Measurements from ENCODE around the gene MYO1E. TPM values are rescaled to one million over a fixed set of nuclear protein-coding genes. Genes with fewer than 3 reads are reported as not detected.

Gene MYO1E
- total RNA-seq, 1 experiment from 2014 or later: 68.8 TPM

DNA sequence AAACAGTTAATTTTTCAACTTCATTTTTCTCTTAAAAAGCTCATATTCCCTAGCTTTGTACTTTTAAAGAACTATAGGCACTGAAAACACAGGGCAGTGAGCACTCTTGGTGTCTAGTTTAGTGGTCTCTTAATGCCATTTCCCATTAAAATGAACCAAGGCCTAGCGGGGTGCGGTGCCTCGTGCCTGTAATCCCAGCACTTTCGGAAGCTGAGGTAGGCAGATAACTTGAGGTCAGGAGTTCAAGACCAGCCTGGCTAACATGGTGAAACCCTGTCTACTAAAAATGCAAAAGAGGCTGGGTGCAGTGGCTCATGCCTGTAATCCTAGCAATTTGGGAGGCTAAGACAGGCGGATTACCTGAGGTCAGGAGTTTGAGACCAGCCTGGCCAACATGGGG is 120.5 kb downstream of the MYO1E start:
- DNase-seq (no peak), ATAC-seq (no peak)
- POLR2A ChIA-PET (ENCODE audit: unreplicated experiment): no interaction called here
- TF ChIP-seq EZH2 (IDR thresholded peaks at IDR 0.05; ENCODE audit: low read length, unreplicated experiment) (no peak), EZH2phosphoT487 (IDR thresholded peaks at IDR 0.05; ENCODE audit: borderline replicate concordance, low read length) (no peak)
- TF ChIP-seq, protein P1, sequence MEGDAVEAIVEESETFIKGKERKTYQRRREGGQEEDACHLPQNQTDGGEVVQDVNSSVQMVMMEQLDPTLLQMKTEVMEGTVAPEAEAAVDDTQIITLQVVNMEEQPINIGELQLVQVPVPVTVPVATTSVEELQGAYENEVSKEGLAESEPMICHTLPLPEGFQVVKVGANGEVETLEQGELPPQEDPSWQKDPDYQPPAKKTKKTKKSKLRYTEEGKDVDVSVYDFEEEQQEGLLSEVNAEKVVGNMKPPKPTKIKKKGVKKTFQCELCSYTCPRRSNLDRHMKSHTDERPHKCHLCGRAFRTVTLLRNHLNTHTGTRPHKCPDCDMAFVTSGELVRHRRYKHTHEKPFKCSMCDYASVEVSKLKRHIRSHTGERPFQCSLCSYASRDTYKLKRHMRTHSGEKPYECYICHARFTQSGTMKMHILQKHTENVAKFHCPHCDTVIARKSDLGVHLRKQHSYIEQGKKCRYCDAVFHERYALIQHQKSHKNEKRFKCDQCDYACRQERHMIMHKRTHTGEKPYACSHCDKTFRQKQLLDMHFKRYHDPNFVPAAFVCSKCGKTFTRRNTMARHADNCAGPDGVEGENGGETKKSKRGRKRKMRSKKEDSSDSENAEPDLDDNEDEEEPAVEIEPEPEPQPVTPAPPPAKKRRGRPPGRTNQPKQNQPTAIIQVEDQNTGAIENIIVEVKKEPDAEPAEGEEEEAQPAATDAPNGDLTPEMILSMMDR (conservative IDR thresholded peaks at IDR 0.05; ENCODE audit: low read depth, low read length): no peak
- CTCF ChIA-PET: no interaction called here
- H3K4me3 ChIP-seq (ENCODE audit: low read length): no peak overlapping the region
- no peak overlapping the region for H3K27ac ChIP-seq (ENCODE audit: low read length)
- H3K4me1 ChIP-seq (ENCODE audit: insufficient read depth, low read length): peaks cover 21% of the 10 kb centered on the region; the same call in 1 of the 2 replicates
- H3K9me2 ChIP-seq (replicated peaks; ENCODE audit: low read length): no peaks in the 10 kb centered on the region
- no peak overlapping the region for H3K9ac ChIP-seq (ENCODE audit: low read length)
- H3K27me3 ChIP-seq (ENCODE audit: low read length): no peaks in the 10 kb centered on the region
- H3K79me2 ChIP-seq (ENCODE audit: low read length): no peaks in the 10 kb centered on the region
- H2AFZ ChIP-seq (ENCODE audit: low read length): no peak overlapping the region
- H3K4me2 ChIP-seq (ENCODE audit: low read length): no peak overlapping the region
- peaks cover 16% of the 10 kb centered on the region for H3K36me3 ChIP-seq (ENCODE audit: low read depth, low read length)
- no peaks in the 10 kb centered on the region for H3F3A ChIP-seq (ENCODE audit: low read length, unreplicated experiment)
- intact Hi-C loops (cut with micrococcal nuclease): no loop called here
- H3K9me3 ChIP-seq (ENCODE audit: low read length): no peaks in the 10 kb centered on the region
- no peaks in the 10 kb centered on the region for H4K20me1 ChIP-seq (ENCODE audit: low read length)
- BruUV-seq (replicated peaks): no TSS peak

DNA sequence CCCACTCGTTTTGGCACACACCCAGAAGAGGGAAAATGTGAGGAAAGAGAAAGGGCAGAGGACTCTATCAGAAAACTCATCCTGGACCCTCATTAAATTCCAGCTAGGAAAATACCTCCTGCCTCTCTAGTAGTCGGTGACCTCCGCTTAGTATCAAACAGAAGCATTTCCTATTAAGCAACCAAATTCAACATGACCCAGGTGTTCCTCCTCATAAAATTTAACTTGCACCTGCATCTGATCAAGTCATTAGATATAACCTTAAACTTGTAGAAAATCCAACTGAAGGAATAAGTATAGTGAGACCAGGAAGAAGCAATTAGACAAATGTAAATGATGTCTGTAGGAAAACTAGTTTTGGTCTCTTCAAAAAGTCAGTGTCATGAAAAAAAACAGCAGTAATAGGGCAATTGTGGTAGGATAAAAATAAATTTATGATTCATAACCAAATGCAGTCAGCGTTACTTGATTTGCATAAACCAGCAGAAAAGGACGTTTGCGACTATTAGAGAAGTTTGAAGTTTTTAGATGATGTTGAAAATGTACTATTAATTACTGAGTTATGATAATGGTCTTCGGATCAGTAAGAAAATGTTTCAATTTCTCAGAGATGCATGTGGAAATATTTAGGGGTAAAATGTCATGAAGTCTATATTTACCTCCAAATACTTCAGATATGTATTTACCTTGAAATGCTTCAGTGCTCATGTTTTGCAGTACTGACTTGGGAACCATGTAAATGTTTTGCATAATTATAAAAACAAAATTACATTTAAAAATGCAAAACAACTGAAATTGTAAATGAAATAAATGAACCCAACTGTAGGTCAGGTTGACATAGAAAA is 121.4 kb downstream of the MYO1E start:
- intact Hi-C loops (cut with micrococcal nuclease): no loop called here
- H3K9me2 ChIP-seq (replicated peaks; ENCODE audit: low read length): no peaks in the 10 kb centered on the region
- H3F3A ChIP-seq (ENCODE audit: low read length, unreplicated experiment): no peaks in the 10 kb centered on the region
- DNase-seq (no peak), ATAC-seq (no peak)
- H2AFZ ChIP-seq (ENCODE audit: low read length): no peak overlapping the region
- no peak overlapping the region for H3K27ac ChIP-seq (ENCODE audit: low read length)
- no peak overlapping the region for H3K9ac ChIP-seq (ENCODE audit: low read length)
- no peaks in the 10 kb centered on the region for H3K27me3 ChIP-seq (ENCODE audit: low read length)
- H3K4me1 ChIP-seq (ENCODE audit: insufficient read depth, low read length): peaks cover 13% of the 10 kb centered on the region; the same call in 1 of the 2 replicates
- no peak overlapping the region for H3K4me3 ChIP-seq (ENCODE audit: low read length)
- no peaks in the 10 kb centered on the region for H3K9me3 ChIP-seq (ENCODE audit: low read length)
- ChIA-PET POLR2A (ENCODE audit: unreplicated experiment) (no interaction called here), CTCF (no interaction called here)
- peaks cover 16% of the 10 kb centered on the region for H3K36me3 ChIP-seq (ENCODE audit: low read depth, low read length)
- no TSS peak for BruUV-seq (replicated peaks)
- no peak overlapping the region for H3K4me2 ChIP-seq (ENCODE audit: low read length)
- H4K20me1 ChIP-seq (ENCODE audit: low read length): no peaks in the 10 kb centered on the region
- no peaks in the 10 kb centered on the region for H3K79me2 ChIP-seq (ENCODE audit: low read length)
- TF ChIP-seq EZH2 (IDR thresholded peaks at IDR 0.05; ENCODE audit: low read length, unreplicated experiment) (no peak), EZH2phosphoT487 (IDR thresholded peaks at IDR 0.05; ENCODE audit: borderline replicate concordance, low read length) (no peak)
- TF ChIP-seq, protein P1 (conservative IDR thresholded peaks at IDR 0.05; ENCODE audit: low read depth, low read length): no peak

DNA sequence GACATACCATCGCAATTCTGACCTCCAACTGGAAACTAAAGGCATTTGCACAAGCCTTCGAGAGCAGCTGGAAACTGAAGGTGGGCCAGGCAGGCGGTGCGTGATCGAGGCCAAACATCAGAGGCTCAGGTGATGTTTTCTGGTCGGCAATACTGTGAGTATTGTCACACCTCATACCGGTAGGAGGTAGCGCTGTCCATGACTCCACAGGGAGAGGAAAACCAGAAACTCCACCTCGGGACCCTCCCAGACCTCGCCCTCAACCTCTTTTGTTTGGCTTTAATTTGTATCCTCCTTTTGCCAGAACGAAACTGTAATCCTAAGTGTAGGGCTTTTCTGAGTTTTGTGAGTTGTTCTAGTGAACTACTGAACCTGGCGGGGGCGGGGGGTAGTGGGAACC is 122.4 kb downstream of the MYO1E start:
- CTCF ChIA-PET: no interaction called here
- H3K9me3 ChIP-seq (ENCODE audit: low read length): no peaks in the 10 kb centered on the region
- no peak overlapping the region for H3K4me3 ChIP-seq (ENCODE audit: low read length)
- POLR2A ChIA-PET (ENCODE audit: unreplicated experiment): no interaction called here
- no peaks in the 10 kb centered on the region for H3K9me2 ChIP-seq (replicated peaks; ENCODE audit: low read length)
- DNase-seq: no peak
- H2AFZ ChIP-seq (ENCODE audit: low read length): no peak overlapping the region
- H3K27ac ChIP-seq (ENCODE audit: low read length): no peak overlapping the region
- ATAC-seq: no peak
- H3K4me1 ChIP-seq (ENCODE audit: insufficient read depth, low read length): 0 out of 2 replicates have a peak, but pooled peaks cover 7% of the 10 kb centered on the region
- no peaks in the 10 kb centered on the region for H4K20me1 ChIP-seq (ENCODE audit: low read length)
- H3K9ac ChIP-seq (ENCODE audit: low read length): no peak overlapping the region
- intact Hi-C loops (cut with micrococcal nuclease): no loop called here
- no peaks in the 10 kb centered on the region for H3F3A ChIP-seq (ENCODE audit: low read length, unreplicated experiment)
- TF ChIP-seq EZH2phosphoT487 (IDR thresholded peaks at IDR 0.05; ENCODE audit: borderline replicate concordance, low read length) (no peak), EZH2 (IDR thresholded peaks at IDR 0.05; ENCODE audit: low read length, unreplicated experiment) (no peak)
- TF ChIP-seq, protein P1 (conservative IDR thresholded peaks at IDR 0.05; ENCODE audit: low read depth, low read length): no peak
- H3K27me3 ChIP-seq (ENCODE audit: low read length): no peaks in the 10 kb centered on the region
- no peaks in the 10 kb centered on the region for H3K79me2 ChIP-seq (ENCODE audit: low read length)
- peaks cover 16% of the 10 kb centered on the region for H3K36me3 ChIP-seq (ENCODE audit: low read depth, low read length)
- H3K4me2 ChIP-seq (ENCODE audit: low read length): no peak overlapping the region
- BruUV-seq (replicated peaks): no TSS peak
